NCI-H524 treated with DMSO at 0.1 percent for 48 hours (cell line): Measurements from ENCODE around the gene SORCS2.

Source experiments
- DNase-seq: peaks from one replicate; lab custom pipeline; 2025; lab: John Stamatoyannopoulos, UW

The SORCS2 gene

DNA sequence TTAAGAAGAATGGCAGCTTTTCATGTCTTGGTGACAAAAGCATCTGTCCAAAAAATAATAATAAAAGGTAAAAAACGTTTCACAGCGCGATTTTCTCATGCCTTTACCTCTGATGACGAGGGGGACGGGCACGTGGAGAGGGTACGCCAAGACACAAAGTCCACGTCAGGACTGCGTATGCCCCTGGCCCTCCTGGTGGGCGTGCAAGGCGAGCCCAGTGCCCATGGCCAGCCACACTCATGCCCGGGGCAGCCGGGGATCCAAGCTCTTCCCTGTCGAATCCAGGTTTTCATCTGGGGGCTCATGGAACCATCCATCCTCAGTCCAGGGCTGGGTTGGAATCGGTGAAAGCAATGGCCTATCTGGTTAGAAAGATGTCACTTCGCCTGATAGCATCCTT is 570.8 kb downstream of the SORCS2 start:
- no peak for DNase-seq

DNA sequence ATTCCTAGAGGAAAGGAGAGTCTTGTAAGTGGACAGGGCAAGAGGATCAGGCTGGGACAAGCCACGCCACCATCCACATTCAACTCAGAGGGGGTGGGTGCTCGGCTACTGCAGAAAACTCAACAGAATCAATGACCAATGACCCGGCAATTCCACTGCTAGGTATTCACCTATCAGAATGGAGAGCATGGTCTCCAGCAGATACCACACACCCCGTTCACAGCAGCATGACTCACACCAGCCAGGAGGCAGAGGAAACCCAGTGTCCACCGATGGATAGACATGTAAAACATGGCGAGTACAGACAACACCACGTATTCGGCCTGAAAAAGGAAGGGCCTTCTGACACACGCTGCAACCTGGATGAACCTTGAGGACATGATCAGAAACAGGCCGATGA is 571.5 kb downstream of the SORCS2 start:
- DNase-seq, result no peak

DNA sequence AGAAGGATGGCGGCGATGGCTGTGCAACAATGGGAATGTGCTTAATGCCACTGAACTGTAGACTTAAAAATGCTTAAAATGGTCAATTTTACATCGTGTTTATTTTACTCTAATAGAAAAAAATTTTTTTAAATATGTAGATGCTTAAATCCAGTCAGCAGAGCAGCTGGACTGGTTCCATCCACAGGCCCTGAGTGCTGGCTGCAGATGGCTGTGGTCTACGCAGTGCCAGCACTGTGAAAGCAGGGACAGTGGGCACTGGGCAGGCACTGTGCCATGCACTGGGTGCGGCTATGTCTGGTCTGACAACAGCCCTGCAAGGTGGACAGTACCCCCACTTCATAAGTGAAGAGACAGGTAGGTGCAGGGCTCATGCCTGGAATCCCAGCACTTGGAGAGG is 572.1 kb downstream of the SORCS2 start:
- no peak for DNase-seq

DNA sequence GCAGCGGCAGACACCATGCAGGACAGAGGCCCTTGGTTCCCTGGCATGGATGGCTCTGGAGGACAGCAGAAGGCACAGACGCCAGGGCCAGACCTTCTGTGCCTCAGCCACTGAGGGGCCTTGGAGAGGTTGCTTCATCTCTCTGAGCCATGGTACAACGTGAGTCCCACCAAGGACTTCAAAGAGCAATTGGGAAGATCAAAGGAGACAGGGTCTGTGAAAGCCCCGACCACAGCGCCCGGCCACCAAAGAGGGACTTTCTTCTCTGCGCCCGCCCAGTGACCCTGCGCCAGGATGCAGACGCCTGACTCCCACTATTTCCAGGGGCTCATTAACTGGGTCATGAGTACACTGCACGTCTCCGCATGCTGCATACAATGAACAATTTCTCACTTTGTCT is 573.3 kb downstream of the SORCS2 start:
- DNase-seq, result no peak

DNA sequence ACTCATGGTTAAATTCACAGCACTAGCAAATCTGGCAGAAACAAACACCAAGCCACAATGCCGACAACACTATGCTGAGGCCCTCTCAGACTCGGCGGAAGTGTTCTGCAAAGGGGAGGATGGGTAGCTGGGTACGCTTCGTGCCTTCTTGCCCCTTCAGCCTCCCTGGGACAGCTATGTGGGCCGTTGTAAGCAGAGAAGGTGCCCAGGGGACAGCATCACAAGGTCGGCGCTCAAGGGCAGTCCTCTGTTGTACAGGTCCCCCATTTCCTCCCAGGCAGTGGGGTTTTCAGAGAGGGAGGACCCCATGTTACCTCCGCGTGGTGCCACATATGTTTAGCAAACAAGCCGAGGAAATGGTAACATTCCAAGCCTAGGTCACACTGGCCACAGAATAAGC is 573.7 kb downstream of the SORCS2 start:
- no peak for DNase-seq

DNA sequence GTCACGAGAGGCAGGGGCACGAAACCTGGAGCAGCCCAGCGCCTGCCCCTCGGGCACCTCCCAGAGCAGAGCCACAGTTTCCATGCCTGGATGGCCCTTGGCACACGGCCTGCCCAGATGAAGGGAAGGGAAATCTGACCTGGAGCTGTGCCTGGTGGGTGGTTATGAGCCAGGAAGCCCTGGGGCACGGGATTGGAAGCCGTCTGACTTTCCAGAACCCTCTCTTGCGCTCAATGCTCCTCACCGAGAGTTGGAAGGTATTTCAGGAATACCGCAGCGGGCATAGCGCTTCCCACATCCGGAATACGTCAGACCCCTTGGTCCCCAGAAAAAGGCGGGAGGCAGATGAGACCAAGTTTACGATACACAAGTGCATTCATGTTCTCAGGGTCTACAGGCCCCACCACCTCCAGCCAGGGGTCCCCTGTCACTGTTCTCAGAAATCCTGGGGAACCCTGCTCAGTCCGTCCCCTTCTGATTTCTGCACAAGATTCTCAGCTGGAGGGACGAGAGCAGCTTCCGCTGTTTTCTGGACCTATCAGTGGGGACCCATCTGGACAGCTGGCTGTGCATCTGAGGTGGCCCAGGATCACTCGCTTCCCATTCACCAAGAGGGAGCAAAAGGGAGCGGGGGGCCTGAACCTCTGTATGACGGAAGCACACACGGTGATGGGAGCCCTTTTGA is 574.5 kb downstream of the SORCS2 start:
- no peak for DNase-seq

DNA sequence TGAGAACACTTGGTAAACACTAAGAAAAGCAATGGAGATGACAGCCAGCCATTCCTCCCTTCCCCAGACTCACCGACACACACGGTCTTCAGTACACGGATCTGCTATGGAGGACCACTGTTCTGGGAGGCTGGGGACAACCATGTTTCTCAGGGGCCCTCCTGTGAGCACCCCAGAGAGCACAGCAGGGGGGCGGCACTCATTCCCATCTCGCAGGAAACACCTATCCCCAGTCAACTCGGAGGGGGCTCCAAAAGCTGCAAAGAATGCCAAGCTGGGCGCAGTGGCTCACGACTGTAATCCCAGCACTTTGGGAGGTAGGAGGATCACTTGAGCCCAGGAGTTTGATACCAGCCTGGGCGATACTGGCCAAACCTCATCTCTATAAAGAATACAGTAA is 575.2 kb downstream of the SORCS2 start:
- no peak for DNase-seq

DNA sequence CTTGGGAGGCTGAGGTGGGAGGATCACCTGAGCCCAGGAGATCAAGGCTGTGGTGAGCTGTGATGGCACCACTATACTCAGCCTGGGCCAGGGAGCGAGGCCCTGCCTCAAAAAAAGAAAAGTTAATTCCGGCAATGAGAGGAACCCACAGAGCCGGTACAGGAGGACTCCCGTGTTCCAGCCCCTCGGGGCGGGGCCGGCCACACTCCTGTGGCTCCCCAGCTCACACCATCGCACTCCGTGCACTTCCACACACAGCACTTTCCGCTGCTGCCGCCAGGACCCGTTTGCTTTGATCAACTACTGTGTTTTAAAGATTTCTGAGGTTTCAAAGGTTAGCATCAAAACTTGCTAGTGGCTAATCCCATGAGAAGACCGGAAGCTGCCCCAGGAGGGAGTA is 575.6 kb downstream of the SORCS2 start:
- no peak for DNase-seq

DNA sequence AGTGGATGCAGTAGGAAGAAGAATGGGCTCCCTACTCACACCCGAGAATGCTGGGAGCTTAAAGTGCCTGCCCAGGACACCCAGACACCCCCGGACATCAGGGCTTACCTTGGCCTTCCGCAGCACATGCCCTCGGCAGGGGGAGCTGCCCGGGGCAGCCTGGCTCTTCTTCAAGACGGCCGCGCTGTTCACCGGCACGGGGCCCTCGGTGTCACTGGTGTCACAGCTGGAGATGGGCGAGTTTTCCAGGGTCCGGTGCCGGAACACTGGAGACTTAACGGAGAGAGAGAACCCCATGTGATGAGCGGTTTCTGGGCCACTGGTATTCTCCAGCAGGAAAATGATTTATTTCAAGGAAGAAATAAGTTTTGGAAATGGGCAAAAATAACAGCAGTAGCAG is 576.4 kb downstream of the SORCS2 start:
- no peak for DNase-seq

DNA sequence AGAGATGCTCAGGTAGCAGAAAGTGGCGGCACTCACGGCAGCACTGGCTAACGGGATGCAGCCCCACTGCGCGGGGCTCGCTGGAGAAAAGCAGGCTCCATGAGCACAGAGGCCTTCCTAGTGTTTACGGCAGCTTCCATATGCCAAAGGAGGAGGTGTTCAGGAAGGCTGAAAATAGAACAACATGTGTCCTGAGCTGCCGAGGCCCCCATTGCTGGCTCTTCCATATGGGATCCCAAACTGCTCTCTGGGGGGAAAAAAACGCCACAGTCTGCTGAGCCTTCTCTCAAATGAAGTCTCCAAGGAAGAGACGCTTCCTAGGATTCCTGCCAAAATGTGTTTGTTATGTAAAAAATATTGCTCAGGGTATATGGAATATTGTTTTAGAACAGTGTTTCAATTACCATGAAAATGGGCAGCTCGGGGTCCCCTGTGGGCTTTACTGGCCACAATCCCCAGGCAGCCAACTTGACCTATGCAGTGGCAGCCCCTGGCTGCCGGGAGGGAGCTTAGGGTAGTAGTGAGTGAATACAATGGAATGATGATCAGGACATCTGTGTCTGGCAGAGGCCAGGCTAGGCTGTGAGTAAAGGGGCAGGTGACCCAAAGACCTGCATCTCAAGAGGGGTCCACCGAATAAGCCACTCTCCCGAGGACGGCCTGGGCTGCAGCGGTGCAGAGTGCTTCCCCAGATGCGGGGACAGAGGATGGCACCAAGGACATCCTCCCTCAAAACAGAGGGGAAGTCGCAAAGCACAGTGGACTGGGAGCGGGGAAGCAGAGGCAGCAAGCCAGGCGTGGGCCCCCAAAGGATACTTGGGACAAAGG is 577.3 kb downstream of the SORCS2 start:
- no peak for DNase-seq

DNA sequence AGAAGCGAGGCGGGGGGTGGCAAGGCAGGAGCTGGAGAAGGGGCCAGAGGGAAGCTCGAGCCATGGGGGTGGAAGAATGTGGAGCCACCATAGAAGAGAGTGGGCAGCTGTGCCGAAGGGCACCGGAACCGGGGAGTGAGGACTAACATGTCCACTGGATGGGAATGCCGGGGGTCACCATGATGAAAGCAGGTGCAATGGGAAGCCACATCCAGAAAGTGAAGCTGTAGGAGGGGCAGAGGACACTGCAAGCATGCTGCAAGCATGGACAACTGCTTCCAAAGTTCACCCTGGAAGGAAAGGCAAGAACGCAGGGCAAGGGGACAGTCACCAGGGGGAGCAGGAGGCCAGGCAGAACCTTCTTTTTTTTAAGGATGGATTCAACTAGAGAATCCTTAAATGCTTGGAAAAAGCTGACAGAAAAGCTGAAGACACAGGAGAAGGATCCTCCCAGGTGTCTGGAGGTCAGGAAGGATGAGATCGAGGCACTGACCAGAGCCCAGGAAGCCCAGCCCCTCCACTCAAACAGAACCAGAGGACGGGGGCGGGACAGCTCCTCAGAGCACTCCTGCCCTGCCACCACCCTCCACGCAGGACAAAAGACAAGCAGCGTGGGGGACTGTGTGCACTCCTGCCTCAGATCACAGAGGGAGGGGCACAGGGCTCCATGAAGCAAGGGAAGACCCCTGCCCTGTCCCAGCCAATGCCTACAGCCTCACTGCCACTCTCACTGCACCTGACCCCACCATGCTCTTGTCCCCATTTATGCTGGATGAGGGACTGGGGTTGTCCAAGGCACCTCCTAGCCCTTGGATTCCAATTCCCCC is 578.1 kb downstream of the SORCS2 start:
- no peak for DNase-seq

DNA sequence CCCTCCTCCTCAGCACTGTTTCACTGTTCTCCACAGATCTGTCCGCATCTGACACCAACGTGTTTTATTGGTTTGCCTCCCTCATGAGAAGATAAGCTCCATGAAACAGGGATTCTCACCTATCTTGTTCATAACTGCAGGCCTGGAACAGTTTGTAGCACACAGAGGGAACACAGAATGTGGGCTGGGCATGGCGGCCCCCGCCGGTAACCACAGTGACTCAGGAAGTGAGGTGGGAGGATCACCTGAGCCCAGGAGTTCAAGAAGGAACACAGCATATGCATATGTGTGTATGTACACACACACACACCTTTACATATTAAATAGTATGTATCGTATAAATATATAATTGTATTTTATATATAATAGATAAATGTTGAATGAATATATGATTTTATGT is 578.7 kb downstream of the SORCS2 start:
- no peak for DNase-seq

DNA sequence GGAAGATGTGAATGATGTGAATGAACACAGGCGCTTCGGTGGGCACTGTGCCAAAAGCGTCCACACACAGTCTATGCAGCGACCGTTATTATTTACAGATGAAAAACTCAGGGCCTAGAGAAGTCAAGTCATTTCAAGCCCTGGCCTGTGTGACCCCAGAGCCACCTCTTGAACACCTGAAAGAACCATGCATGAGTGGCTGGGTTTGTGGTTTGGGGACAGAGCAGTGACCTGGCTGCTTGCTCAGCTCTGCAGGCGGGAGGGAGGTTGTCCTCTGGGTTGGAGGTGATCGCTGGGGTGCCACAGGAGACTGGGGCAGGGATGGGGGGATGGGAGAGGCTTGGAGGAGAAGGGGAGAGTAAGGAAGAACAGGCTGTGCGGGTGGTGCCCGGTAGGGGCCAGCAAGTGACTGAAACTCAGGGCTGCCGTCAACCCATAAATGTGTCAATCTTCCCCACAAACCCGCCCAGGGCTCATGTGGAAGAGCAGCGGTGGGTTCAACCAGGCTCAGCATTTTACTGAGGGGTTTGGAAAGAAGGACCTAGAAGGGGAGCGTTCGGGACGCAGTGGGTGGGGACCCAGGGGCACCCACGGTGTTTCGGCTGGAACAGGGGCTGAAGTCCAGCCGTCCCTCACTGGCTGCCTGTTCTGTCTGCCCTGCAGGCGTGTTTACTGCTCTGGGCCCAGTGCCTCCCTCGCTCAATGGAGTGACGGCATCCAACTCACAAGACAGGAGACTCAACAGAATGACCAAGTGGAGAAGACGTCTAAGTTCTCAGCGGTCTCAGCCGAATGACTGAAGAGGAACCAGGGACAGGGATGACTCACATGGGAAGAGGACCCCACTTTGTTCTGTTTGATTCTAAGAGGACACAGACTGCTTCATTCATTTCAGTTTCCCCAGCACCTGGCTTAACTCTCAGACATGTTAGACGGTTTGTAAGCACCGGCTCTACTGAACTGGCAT is 579.5 kb downstream of the SORCS2 start:
- DNase-seq, result no peak

DNA sequence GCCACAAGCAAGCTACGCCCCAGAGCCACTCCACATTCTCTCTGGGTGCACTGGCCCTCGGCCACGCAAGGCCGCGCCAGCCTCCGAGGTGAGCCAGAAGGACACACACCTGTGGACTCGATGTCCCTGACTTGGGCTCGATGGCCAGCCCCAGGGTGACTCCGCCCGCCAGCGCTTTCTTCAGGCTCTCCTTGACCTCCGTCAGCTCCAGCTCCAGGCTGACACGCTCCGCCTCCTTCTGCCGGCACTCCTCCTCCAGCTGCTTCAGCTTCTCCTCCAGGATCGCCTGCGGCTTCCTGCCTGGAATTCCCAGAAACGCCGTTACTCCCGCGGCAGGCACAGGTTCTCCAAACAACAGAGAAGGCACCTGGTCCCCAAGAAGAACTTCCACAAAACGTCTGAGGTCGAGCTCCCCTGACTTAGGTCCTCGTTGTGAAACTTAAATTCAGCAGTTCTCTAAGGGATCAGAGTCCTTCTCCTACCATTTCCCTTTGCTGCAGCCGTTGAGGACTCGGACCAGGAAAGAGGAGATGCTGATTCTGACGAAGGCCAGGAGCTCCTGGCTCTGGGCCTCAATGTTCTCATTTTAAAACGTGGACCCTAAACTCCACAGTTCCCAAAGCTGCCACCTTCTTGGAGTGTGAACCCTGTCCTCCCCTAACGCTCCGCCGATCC is 580.5 kb downstream of the SORCS2 start:
- DNase-seq, result no peak

DNA sequence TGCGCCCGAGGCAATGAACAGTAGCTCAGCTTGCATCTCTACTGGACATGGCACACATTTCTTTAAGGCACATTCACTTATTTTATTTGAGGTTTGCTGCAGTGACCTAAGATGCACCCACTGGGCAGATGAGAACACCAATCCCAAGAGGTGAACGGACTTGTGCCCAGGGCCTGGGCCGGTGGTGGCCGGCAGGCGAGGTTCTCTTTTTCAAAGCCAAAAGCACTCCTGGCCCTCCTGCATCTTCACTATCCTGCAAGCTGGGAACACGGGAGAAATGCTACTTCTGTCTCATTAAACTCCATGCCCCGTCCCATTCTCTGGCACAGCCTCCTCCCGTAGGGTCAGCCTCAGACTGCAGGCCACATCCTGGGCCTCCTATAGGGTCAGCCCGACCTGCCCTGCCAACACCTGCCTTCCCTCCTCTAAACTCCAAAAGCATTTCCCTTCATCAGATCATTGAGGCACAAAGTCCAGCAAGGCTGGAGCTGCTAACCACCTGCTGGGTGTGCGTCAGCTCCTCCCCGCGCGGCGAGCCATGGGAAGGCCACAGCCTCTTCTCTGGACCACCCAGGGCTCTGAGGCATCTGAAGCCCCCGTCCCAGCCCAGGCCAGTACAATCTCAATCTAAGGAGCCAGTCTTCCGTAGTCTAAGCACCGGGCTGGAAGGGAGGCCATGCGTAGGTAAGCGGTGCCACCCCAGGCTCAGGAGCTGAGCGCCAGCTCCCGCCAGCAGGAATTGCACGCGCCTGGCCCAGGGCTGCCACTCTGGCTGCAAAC is 581.3 kb downstream of the SORCS2 start:
- no peak for DNase-seq

DNA sequence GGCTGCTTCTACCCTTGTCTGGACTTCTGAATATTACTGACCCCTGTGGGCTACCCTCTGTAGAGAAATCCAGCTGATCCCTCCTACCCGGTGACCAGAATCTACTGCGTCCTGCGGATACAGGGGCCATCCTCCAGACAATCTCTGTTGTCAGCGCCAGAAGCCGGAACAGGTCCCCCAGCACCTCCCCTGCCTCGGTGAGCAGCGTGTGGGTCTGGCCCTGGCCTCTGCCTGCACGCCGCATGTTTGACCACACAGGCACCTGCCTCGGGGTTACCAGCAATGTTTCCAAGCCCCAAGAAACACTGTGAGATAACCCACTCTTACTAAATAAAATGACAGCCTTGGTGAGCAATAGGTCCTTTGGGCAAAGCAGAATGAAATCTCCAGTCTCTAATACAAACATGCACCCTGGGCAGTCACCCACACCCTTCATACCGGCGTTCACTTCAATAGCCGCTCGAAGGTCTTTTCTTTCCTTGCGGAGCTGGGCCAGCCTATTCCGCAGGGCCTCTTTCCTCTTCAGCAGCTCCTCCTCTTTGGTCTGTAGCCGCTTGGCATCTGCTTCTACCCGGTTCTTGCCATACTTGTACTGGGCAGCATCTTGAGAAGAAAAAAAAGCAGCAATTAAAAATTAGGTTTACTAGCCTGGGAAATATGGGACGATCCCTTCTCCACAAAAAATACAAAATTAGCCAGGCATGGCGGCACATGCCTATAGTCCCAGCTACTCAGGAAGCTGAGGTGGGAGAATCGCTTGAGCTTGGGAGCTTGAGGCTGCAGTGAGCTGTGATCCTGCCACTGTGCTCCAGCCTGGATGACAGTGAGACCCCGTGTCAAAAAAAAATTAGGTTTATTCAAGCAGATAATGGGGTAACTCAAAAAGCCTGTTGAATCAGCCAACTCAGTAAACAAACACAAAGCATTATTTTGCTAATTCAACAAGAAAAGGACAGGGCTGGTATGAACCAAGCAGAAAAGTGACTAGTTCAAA is 582.3 kb downstream of the SORCS2 start:
- no peak for DNase-seq

DNA sequence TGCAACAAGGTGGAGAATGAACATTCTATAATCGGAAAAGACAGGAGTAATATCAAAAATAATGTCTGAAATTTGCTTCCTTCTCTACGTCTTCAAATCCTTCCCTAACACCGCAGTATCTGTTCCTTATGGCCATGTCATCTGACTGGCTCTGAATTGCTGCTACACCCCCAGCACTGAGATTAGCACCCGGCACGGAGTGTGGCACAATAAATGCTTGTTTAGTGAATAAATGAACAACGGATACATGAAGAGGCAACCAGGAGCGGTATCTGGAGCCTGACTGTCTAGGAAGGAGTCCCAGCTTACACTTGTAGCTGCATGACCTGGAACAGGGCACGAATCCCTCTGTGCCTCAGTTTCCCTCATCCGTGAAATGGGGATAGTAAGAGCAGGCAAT is 583.1 kb downstream of the SORCS2 start:
- no peak for DNase-seq

DNA sequence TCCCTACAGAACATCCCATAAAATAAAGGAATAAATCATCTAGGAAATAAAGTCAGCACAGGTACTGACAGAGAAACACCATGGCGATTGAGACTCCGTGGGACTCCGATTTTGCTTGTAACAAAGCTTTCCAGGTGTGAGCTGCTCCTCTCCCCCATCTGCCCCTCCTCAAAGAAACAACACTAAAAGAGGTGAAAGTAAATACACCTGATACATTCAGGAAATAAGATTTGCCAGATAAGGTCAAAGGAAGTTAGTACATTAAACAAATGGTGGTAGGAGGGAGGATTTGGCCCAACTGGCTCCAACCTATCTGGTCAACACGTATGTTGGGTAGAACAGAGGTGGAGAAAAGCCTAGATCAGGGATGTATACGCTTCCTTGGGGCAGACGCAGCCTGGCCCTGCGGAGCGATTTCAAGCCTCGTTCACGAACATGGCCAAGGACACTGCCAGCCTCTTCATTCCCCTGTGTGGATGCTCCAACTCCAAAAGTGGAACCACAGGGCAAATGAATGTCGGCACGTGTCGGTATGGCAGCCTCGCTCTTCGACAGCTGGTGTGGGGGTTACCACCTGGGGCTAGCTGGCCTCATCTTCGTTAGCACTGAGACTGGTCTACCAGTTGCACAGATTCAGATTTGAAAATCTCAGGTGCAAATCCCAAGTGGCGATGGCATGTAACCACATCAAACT is 584.8 kb downstream of the SORCS2 start:
- DNase-seq, result no peak
